Panc1 (cell line): ENCODE results near the gene AGER. TPM values are rescaled to one million over a fixed set of nuclear protein-coding genes. Genes with fewer than 3 reads are reported as not detected.
A peak's percentile ranks its signal among the peaks of the same experiment; 100 is the strongest.

Source experiments
- ATAC-seq: fragments of 200-7000 bp; cut with Tn5 transposase; 2 replicates; pipeline ENCODE4 v1.9.1; 2020; ENCODE audit warnings: mild to moderate bottlenecking, moderate library complexity
- BruUV-seq: library from RNA; stranded (reverse); fragments of 400-500 nt; replicated peaks from 2 replicates; lab custom pipeline; 2021; lab: Mats Ljungman, UMichigan
- CTCF ChIA-PET: fragments of 300-600 bp; sonication (Branson Sonifier 250); formaldehyde crosslinking; loops from one replicate; lab custom pipeline; 2022; ENCODE audit warnings: antibody characterized with exemption; lab: Charles Lee
- POLR2A ChIA-PET: fragments of 300-600 bp; sonication (Branson Sonifier 250); formaldehyde crosslinking; loops from one replicate; lab custom pipeline; 2022; ENCODE audit warnings: antibody characterized with exemption; lab: Charles Lee
- DNase-seq: peaks from one replicate; pipeline ENCODE4 v3.0.0-alpha.2; 2010; ENCODE audit warnings: low read depth, low spot score
- H3K27ac ChIP-seq: 2 replicates; pipeline ENCODE4 v1.5.1; 2011; ENCODE audit warnings: mild to moderate bottlenecking, low read length, inconsistent platforms
- H3K27me3 ChIP-seq: fragments of 200-500 bp; sonication (Bioruptor generic); 2 replicates; pipeline ENCODE4 v1.6.0; 2014; ENCODE audit warnings: low read length, inconsistent platforms; ENCODE audit not compliant: control insufficient read depth, insufficient read depth
- H3K36me3 ChIP-seq: fragments of 200-500 bp; sonication (Bioruptor generic); 2 replicates; pipeline ENCODE4 v1.5.1; 2014; ENCODE audit warnings: inconsistent platforms, mild to moderate bottlenecking, low read length, moderate library complexity; ENCODE audit not compliant: control insufficient read depth, insufficient read depth
- H3K4me1 ChIP-seq: 2 replicates; pipeline ENCODE4 v1.5.1; 2011; ENCODE audit warnings: inconsistent platforms, mild to moderate bottlenecking, low read length, moderate library complexity; ENCODE audit not compliant: control insufficient read depth, insufficient read depth
- H3K4me3 ChIP-seq, 2 experiments: 2 replicates each; pipeline ENCODE4 v1.5.1; 2011 to 2012; ENCODE audit warnings: low read depth in 2 of 2, low read length in 2 of 2, mild to moderate bottlenecking in 2 of 2, inconsistent platforms in 1 of 2, moderate library complexity in 1 of 2
- H3K9me3 ChIP-seq: fragments of 200-500 bp; sonication (Bioruptor generic); 2 replicates; pipeline ENCODE4 v1.5.1; 2014; ENCODE audit warnings: low read depth, mild to moderate bottlenecking, inconsistent platforms, low read length, moderate library complexity; ENCODE audit not compliant: control insufficient read depth, insufficient read depth
- CTCF ChIP-seq: fragments of 450-650 bp; IDR thresholded peaks from 2 replicates; pipeline ENCODE4 v1.5.1; 2017; ENCODE audit warnings: mild to moderate bottlenecking
- POLR2AphosphoS5 ChIP-seq: IDR thresholded peaks from 2 replicates; pipeline ENCODE4 v1.6.1; 2012; ENCODE audit warnings: mild to moderate bottlenecking, low read depth, low read length, moderate library complexity
- REST ChIP-seq, 2 experiments: IDR thresholded peaks; 2 replicates each; pipeline ENCODE4 v1.6.1; 2011 to 2012; ENCODE audit warnings: low read depth in 2 of 2, control low read depth in 1 of 2, low read length in 1 of 2, mild to moderate bottlenecking in 1 of 2, moderate library complexity in 1 of 2; ENCODE audit not compliant: insufficient read depth in 1 of 2
- SIN3A ChIP-seq: IDR thresholded peaks from 2 replicates; pipeline ENCODE4 v1.6.1; 2012; ENCODE audit warnings: low read depth, mild to moderate bottlenecking, low read length, moderate library complexity, borderline replicate concordance; ENCODE audit not compliant: insufficient read depth
- TCF7L2 ChIP-seq: IDR thresholded peaks from 2 replicates; pipeline ENCODE4 v1.6.1; 2011; ENCODE audit warnings: mild to moderate bottlenecking, low read depth, low read length, inconsistent platforms
- in situ Hi-C: cut with HindIII; loops from 2 replicates; pipeline ENCODE4 v1.10.0; 2016; ENCODE audit warnings: low sequenced_read_pairs, low pct_unique_long_range_greater_than_20kb
- intact Hi-C: fragments of 100-400 bp; cut with micrococcal nuclease; formaldehyde crosslinking; loops from one replicate; pipeline ENCODE4 v1.10.0; 2022; ENCODE audit not compliant: unreplicated experiment
- total RNA-seq: library from RNA; stranded (reverse); gene quantifications from one replicate; pipeline ENCODE4 v1.2.1, GENCODE V29; 2021; ENCODE audit not compliant: unreplicated experiment

The AGER gene
- total RNA-seq, 1 experiment from 2014 or later, result 3.7 TPM

GRCh38 chr6:32181148-32181702 lies 2.8 kb downstream of the AGER start:
- DNase-seq, result no peak
- Histone ChIP-seq H3K36me3 (no peaks in the 10 kb centered on the region; the same call in 1 of the 2 replicates), H3K4me1 (peaks cover 23% of the 10 kb centered on the region), H3K27me3 (no peaks in the 10 kb centered on the region), H3K27ac (no peak overlapping the region), H3K9me3 (no peaks in the 10 kb centered on the region), H3K4me3 (no peak overlapping the region)
- in situ Hi-C loops, result no loop called here
- ChIA-PET CTCF (no interaction called here), POLR2A (no interaction called here)
- intact Hi-C loops, result no loop called here
- TF ChIP-seq REST (IDR thresholded peaks at IDR 0.05; ENCODE audit: insufficient read depth in 1 of 2, low read depth in 2 of 2, low read length in 1 of 2), result no peak
- ATAC-seq, result no peak
- BruUV-seq, result no TSS peak

- ChIA-PET CTCF (no interaction called here), POLR2A (no interaction called here)
- H3K9me3 ChIP-seq, result no peaks in the 10 kb centered on the region
- no peak for TF ChIP-seq TCF7L2
- TF ChIP-seq CTCF, result no peak
- TF ChIP-seq REST (IDR thresholded peaks at IDR 0.05; ENCODE audit: insufficient read depth in 1 of 2, low read depth in 2 of 2, low read length in 1 of 2), result no peak
- TF ChIP-seq POLR2AphosphoS5, result no peak
- no peak for TF ChIP-seq SIN3A
- no TSS peak for BruUV-seq
- H3K36me3 ChIP-seq, result peaks cover 3% of the 10 kb centered on the region; the same call in 1 of the 2 replicates
- DNase-seq (no peak), ATAC-seq (no peak)
- H3K27me3 ChIP-seq, result no peaks in the 10 kb centered on the region
- intact Hi-C loops, result no loop called here
- no peak overlapping the region for H3K27ac ChIP-seq
- in situ Hi-C loops, result no loop called here
- peaks cover 29% of the 10 kb centered on the region for H3K4me1 ChIP-seq
- peak overlapping the region in 1 of 2 experiments; percentile 61; a peak in 2 of 4 replicates for H3K4me3 ChIP-seq
Measured at GRCh38 chr6:32179766-32180405, 4.2 kb downstream of the AGER start.
